H9 (cell line): ENCODE data around the gene FERMT1. TPM values are rescaled to one million over a fixed set of nuclear protein-coding genes. Genes with fewer than 3 reads are reported as not detected.

ENCODE experiments used
- DNase-seq: peaks from one replicate; pipeline ENCODE4 v3.0.0-alpha.2; 2017
- H2AFZ ChIP-seq: one replicate; pipeline ENCODE4 v1.6.1; 2013; ENCODE audit warnings: mild to moderate bottlenecking, low read length, control low read depth, moderate library complexity
- H2AK5ac ChIP-seq: 2 replicates; pipeline ENCODE4 v1.6.1; 2013; ENCODE audit warnings: low read length, control low read depth, mixed read lengths; ENCODE audit not compliant: insufficient read length
- H2BK120ac ChIP-seq: one replicate; pipeline ENCODE4 v1.6.1; 2013; ENCODE audit warnings: low read depth, mild to moderate bottlenecking, low read length, control low read depth, inconsistent platforms; ENCODE audit not compliant: poor library complexity, severe bottlenecking
- H2BK12ac ChIP-seq: 2 replicates; pipeline ENCODE4 v1.6.1; 2013; ENCODE audit warnings: low read length, control low read depth, mixed read lengths, low read depth; ENCODE audit not compliant: insufficient read length
- H2BK15ac ChIP-seq: 2 replicates; pipeline ENCODE4 v1.6.1; 2013; ENCODE audit warnings: low read depth, low read length, control low read depth
- H2BK20ac ChIP-seq: one replicate; pipeline ENCODE4 v1.6.1; 2013; ENCODE audit warnings: low read depth, mild to moderate bottlenecking, low read length, control low read depth, inconsistent platforms; ENCODE audit not compliant: poor library complexity, severe bottlenecking
- H2BK5ac ChIP-seq: 2 replicates; pipeline ENCODE4 v1.6.1; 2013; ENCODE audit warnings: low read length, control low read depth, mixed read lengths; ENCODE audit not compliant: insufficient read length
- H3K14ac ChIP-seq: 2 replicates; pipeline ENCODE4 v1.6.1; 2013; ENCODE audit warnings: low read length, control low read depth; ENCODE audit not compliant: insufficient read depth
- H3K18ac ChIP-seq: 2 replicates; pipeline ENCODE4 v1.6.1; 2013; ENCODE audit warnings: low read depth, mild to moderate bottlenecking, mixed read lengths, low read length, control low read depth; ENCODE audit not compliant: insufficient read length
- H3K23ac ChIP-seq: 2 replicates; pipeline ENCODE4 v1.6.1; 2013; ENCODE audit warnings: low read length, control low read depth, mixed read lengths, low read depth; ENCODE audit not compliant: insufficient read length
- H3K23me2 ChIP-seq: 2 replicates; pipeline ENCODE4 v1.6.1; 2013; ENCODE audit warnings: low read depth, mild to moderate bottlenecking, mixed read lengths, low read length, control low read depth; ENCODE audit not compliant: insufficient read length, poor library complexity, severe bottlenecking
- H3K27ac ChIP-seq: 2 replicates; pipeline ENCODE4 v1.5.1; 2013; ENCODE audit warnings: low read length, control low read depth, mixed read lengths, low read depth; ENCODE audit not compliant: insufficient read length
- H3K27me3 ChIP-seq: 2 replicates; pipeline ENCODE4 v1.6.1; 2013; ENCODE audit warnings: low read length, control low read depth, inconsistent platforms; ENCODE audit not compliant: insufficient read depth
- H3K4ac ChIP-seq: 2 replicates; pipeline ENCODE4 v1.6.1; 2013; ENCODE audit warnings: low read depth, mild to moderate bottlenecking, control low read depth, inconsistent platforms, low read length, moderate library complexity
- H3K4me1 ChIP-seq: 2 replicates; pipeline ENCODE4 v1.6.1; 2013; ENCODE audit warnings: low read length, control low read depth, inconsistent platforms; ENCODE audit not compliant: insufficient read depth
- H3K4me2 ChIP-seq: 2 replicates; pipeline ENCODE4 v1.6.1; 2013; ENCODE audit warnings: low read length, control low read depth, mixed read lengths; ENCODE audit not compliant: insufficient read length, insufficient read depth
- H3K56ac ChIP-seq: 2 replicates; pipeline ENCODE4 v1.6.1; 2013; ENCODE audit warnings: low read depth, mild to moderate bottlenecking, mixed read lengths, low read length, control low read depth; ENCODE audit not compliant: insufficient read length
- H3K79me1 ChIP-seq: 2 replicates; pipeline ENCODE4 v1.6.1; 2013; ENCODE audit warnings: low read depth, mild to moderate bottlenecking, moderate library complexity, low read length, control low read depth, inconsistent platforms; ENCODE audit not compliant: insufficient read depth, poor library complexity, severe bottlenecking
- H3K79me2 ChIP-seq: 2 replicates; pipeline ENCODE4 v1.6.1; 2013; ENCODE audit warnings: low read length, control low read depth, inconsistent platforms; ENCODE audit not compliant: insufficient read depth
- H3K9ac ChIP-seq: 2 replicates; pipeline ENCODE4 v1.6.1; 2013; ENCODE audit warnings: low read length, control low read depth, mixed read lengths; ENCODE audit not compliant: insufficient read length; ENCODE audit errors: extremely low read depth
- H3K9me3 ChIP-seq: one replicate; pipeline ENCODE4 v1.6.1; 2013; ENCODE audit warnings: low read depth, low read length, inconsistent platforms; ENCODE audit not compliant: control insufficient read depth
- H3T11ph ChIP-seq: one replicate; pipeline ENCODE4 v1.6.1; 2013; ENCODE audit warnings: mild to moderate bottlenecking, low read length, control low read depth, inconsistent platforms
- H4K20me1 ChIP-seq: one replicate; pipeline ENCODE4 v1.6.1; 2013; ENCODE audit not compliant: control insufficient read depth, insufficient read length, insufficient read depth
- H4K5ac ChIP-seq: 2 replicates; pipeline ENCODE4 v1.6.1; 2013; ENCODE audit warnings: low read depth, mild to moderate bottlenecking, mixed read lengths, low read length, control low read depth; ENCODE audit not compliant: insufficient read length
- H4K8ac ChIP-seq: replicated peaks from 2 replicates; pipeline ENCODE4 v1.6.1; 2013; ENCODE audit warnings: low read length, control low read depth, mixed read lengths, low read depth; ENCODE audit not compliant: insufficient read length
- H4K91ac ChIP-seq: 2 replicates; pipeline ENCODE4 v1.6.1; 2013; ENCODE audit warnings: low read depth, mild to moderate bottlenecking, moderate library complexity, mixed read lengths, low read length, control low read depth; ENCODE audit not compliant: insufficient read length
- H3K27ac Mint-ChIP-seq, 3 experiments: 2 replicates in 2 of 3; 3 replicates in 1 of 3; pipeline ENCODE4 v1.8.0; 2020 to 2021; ENCODE audit warnings: mixed read lengths in 3 of 3, mild to moderate bottlenecking in 1 of 3, moderate library complexity in 1 of 3
- H3K27me3 Mint-ChIP-seq: 2 replicates; pipeline ENCODE4 v1.8.0; 2021; ENCODE audit warnings: low read depth, mild to moderate bottlenecking, moderate library complexity, mixed read lengths
- H3K36me3 Mint-ChIP-seq, 3 experiments: 2 replicates in 2 of 3; 3 replicates in 1 of 3; pipeline ENCODE4 v1.8.0; 2020 to 2021; ENCODE audit warnings: low read depth in 3 of 3, mixed read lengths in 3 of 3; ENCODE audit not compliant: insufficient read depth in 1 of 3
- H3K4me1 Mint-ChIP-seq, 2 experiments: 2 replicates each; pipeline ENCODE4 v1.8.0; 2020; ENCODE audit warnings: mixed read lengths in 2 of 2
- H3K4me3 Mint-ChIP-seq, 2 experiments: 2 replicates in 1 of 2; 3 replicates in 1 of 2; pipeline ENCODE4 v1.8.0; 2020 to 2021; ENCODE audit warnings: mild to moderate bottlenecking in 2 of 2, mixed read lengths in 2 of 2, moderate library complexity in 1 of 2
- H3K9me3 Mint-ChIP-seq, 2 experiments: 2 replicates in 1 of 2; 3 replicates in 1 of 2; pipeline ENCODE4 v1.8.0; 2020; ENCODE audit warnings: mild to moderate bottlenecking in 2 of 2, mixed read lengths in 2 of 2, moderate library complexity in 1 of 2
- CTCF ChIP-seq: fragments of 200-600 bp; sonication (generic); conservative IDR thresholded peaks from 3 replicates; pipeline ENCODE4 v1.8.0; 2021; ENCODE audit warnings: antibody characterized with exemption, mild to moderate bottlenecking
- WGBS: extraction: QIAGEN DNeasy Blood & Tissue Kit; methylation state at CpG from one replicate; pipeline ENCODE4 v1.1.7; 2013; ENCODE audit warnings: missing lambda C conversion rate, low lambda C conversion rate, mixed read lengths; ENCODE audit not compliant: insufficient read length; ENCODE audit errors: extremely low coverage; 5-methylcytosine and 5-hydroxymethylcytosine counted together
- total RNA-seq: library from RNA; stranded (reverse); gene quantifications from 2 replicates; pipeline ENCODE4 v1.2.1, GENCODE V29; 2021

The FERMT1 gene
- total RNA-seq, 1 experiment from 2014 or later = 9.6 TPM

GRCh38 chr20:6094063-6094462 lies 28.8 kb downstream of the FERMT1 start:
- Histone ChIP-seq H2BK20ac (no peak overlapping the region), H2AFZ (no peak overlapping the region), H3K27me3 (no peaks in the 10 kb centered on the region), H3K79me2 (no peaks in the 10 kb centered on the region), H3K9me3 (no peaks in the 10 kb centered on the region), H4K20me1 (no peaks in the 10 kb centered on the region), H3K23me2 (no peaks in the 10 kb centered on the region), H3T11ph (no peak overlapping the region), H2BK120ac (no peak overlapping the region), H3K4me2 (no peak overlapping the region), H3K56ac (no peak overlapping the region), H3K18ac (no peak overlapping the region), H2BK15ac (no peak overlapping the region), H2BK12ac (no peak overlapping the region), H3K14ac (no peak overlapping the region), H2AK5ac (no peak overlapping the region), H3K79me1 (no peaks in the 10 kb centered on the region), H4K91ac (no peak overlapping the region), H4K5ac (no peak overlapping the region), H3K27ac (no peak overlapping the region), H3K4ac (no peak overlapping the region), H4K8ac (no peak overlapping the region), H3K4me1 (no peaks in the 10 kb centered on the region), H3K23ac (no peak overlapping the region), H2BK5ac (no peak overlapping the region), H3K9ac (no peak overlapping the region)
- peaks cover 2 to 3% (median 2%) of the 10 kb centered on the region in 3 experiments; a peak in 5 of 7 replicates for H3K36me3 Mint-ChIP-seq
- no peak for TF ChIP-seq CTCF
- DNase-seq = no peak
- no peaks in the 10 kb centered on the region for H3K27me3 Mint-ChIP-seq
- peaks cover 3 to 4% of the 10 kb centered on the region in 2 experiments; a peak in 1 of 4 replicates for H3K4me1 Mint-ChIP-seq
- no CpG with 5 or more reads among the region's 3 CpGs for WGBS
- no peak overlapping the region for H3K27ac Mint-ChIP-seq
- H3K4me3 Mint-ChIP-seq = no peak overlapping the region
- H3K9me3 Mint-ChIP-seq = no peaks in the 10 kb centered on the region
